Retina (tissue), 1 donor: ENCODE data around the gene ATAD3C.
A peak's percentile ranks its signal among the peaks of the same experiment; 100 is the strongest.
"Not testable (repeated sequence)": the region's sequence is repeated elsewhere in the genome, so short reads cannot be mapped to it uniquely, and the experiment has no call there.

Source experiments
- DNase-seq: peaks from one replicate; pipeline ENCODE4 v3.0.0-alpha.2; 2016

Gene ATAD3C

DNA sequence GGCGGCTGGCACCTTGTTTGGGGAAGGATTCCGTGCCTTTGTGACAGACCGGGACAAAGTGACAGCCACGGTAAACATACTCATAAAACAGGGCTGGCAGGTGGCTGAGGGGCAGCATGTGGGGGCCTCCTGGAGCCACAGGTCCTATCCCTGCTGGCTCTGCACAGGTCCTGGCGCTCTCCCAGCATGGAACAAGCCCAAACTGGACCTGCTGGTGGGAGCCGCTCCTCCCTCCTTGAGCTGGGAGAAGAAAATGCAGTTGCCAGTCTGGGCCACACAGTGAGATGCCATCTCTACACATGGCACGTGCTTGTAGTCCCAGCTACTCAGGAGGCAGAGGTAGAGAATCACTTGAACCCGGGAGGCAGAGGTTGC, 2.9 kb downstream of the ATAD3C start:
- DNase-seq = not testable (repeated sequence)

DNA sequence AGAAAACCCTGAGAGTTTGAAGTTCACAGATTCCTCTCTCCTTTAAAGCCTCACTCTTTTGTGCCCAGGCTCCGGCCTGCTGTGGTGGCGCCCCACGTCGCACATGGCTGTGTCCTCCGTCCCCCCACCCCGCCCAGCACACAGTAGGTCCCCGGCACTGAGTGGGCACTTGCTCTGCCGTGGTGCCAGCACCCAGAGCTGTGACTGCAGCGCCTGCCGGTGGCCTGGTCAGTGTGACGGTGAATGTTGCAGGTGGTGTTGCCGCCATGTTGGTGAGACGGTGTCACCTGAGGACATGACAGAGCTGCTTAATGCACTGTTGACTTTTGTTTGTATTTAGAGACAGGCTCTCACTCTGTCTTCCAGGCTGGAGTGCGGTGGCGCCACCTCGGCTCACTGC, 3.4 kb downstream of the ATAD3C start:
- no peak for DNase-seq

- not testable (repeated sequence) for DNase-seq
Measured at GRCh38 chr1:1454286-1455056, 5.0 kb downstream of the ATAD3C start.

- no peak for DNase-seq
Measured at GRCh38 chr1:1455366-1455884, 5.9 kb downstream of the ATAD3C start.

- not testable (repeated sequence) for DNase-seq
Measured at GRCh38 chr1:1455934-1456333, 6.4 kb downstream of the ATAD3C start.

DNA sequence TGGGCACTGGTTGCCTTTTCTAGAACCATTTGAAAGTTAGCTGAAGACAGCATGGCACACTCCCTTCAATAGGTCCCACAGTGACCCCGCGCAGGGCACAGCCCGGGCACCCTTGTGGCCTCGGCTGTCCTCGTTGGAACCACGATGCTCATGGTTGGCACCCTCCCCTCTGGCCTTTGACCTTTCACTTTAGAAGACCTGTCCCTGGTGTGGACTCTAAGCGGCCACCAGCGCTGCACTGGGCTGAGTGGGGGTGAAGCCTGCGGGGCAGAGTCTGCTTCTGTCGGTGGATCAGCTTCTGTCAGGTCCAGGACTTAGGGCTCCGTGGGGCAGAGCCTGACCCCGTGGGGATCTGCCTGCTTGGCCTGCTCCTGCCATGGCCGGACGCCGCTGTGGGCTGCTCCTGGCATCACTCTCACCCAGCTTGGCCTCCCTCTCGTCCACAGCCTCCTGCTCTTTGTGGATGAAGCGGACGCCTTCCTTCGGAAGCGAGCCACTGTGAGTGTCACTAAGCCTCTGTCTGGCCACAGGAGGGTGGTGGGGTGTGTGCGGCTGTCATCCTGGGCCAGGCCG, 7.3 kb downstream of the ATAD3C start:
- DNase-seq = not testable (repeated sequence)

DNA sequence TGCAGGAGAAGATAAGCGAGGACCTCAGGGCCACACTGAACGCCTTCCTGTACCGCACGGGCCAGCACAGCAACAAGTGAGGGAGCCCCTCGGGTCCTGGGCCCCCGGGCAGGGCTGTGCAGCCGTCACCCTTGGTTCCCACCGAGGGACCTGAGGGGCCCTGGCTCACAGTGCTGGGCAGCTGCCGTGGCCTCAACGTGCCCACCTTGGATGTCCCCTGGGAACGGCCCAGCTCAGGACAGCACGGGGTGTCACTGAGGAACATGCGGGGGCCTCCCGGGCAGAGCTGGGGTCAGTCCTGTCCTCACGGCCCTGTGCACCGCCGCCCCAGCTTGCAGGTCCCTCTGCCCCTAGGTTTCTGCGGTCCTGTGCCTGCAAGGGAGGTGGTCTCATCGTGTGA, 9.7 kb downstream of the ATAD3C start:
- DNase-seq = not testable (repeated sequence)

DNA sequence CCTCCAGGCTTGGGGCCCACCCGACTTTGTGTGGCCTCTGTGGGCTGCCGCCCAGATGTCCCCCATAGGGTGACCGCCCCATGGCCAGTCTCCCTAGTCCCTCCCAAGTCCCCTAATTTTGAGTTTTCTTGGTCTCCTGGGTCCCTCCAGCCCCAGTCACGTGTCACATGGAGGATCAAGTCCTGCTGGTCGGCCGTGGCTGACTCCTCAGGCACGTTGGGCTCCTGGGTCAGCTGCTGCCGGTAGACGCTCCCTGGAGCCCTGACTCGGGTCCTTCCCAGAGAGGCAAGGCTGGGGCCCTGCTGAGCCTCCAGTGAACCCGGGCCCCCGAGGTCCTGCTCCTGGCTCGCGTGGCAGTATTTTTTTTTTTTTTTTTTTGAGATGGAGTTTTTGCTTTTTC, 10.2 kb downstream of the ATAD3C start:
- DNase-seq = not testable (repeated sequence)

GRCh38 chr1:1460540-1461130, 11.1 kb downstream of the ATAD3C start:
- no peak for DNase-seq

GRCh38 chr1:1461721-1462317, 12.3 kb downstream of the ATAD3C start:
- no peak for DNase-seq

DNA sequence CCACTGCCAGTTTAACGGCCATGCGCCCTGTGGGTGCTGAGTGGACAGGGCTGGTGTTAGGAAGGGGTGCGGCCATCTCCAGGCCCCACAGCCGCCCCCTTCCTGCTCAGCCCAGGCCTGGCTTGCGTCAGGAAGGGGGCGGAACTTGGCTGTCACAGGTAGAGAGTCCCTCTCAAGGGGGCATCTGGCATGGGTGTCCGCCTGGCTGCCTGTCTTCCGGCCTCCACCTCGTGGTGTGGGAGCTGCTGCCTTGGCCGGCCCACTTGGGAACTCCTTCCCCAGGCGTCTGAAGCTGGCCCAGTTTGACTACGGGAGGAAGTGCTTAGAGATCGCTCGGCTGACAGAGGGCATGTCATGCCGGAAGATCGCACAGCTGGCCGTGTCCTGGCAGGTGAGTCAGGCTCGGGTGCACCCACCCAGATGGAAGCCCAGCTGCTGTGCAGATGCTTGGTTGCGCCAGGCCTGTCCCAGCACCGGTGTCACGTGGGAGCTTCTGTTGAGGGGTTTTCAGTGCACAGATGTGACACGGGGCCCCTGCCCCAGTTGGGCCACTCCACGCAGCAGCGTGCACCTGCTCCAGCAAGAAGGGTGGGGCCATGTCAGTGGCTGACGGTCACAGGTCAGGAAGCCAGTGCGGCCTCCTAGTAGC, 13.0 kb downstream of the ATAD3C start:
- DNase-seq = no peak

DNA sequence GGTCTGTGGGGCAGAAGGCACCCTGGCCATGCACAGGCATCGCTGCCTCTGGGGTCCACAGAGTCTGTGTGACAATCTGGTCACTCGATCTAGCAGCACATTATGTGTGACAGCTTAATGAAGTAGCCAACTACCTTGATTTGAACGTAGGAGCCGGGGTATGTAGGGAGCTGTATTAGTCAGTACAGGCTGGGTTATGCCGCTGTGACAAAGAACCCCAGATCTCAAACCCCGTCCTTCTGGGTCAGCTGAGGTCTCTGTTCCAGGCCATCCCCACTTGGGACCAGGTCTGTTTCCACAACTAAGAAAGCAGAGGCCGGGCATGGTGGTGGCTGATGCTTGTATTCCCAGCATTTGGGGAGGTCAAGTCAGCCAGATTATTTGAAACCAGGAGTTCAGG, 13.8 kb downstream of the ATAD3C start:
- no peak for DNase-seq

GRCh38 chr1:1468196-1468985, 18.9 kb downstream of the ATAD3C start:
- not testable (repeated sequence) for DNase-seq

DNA sequence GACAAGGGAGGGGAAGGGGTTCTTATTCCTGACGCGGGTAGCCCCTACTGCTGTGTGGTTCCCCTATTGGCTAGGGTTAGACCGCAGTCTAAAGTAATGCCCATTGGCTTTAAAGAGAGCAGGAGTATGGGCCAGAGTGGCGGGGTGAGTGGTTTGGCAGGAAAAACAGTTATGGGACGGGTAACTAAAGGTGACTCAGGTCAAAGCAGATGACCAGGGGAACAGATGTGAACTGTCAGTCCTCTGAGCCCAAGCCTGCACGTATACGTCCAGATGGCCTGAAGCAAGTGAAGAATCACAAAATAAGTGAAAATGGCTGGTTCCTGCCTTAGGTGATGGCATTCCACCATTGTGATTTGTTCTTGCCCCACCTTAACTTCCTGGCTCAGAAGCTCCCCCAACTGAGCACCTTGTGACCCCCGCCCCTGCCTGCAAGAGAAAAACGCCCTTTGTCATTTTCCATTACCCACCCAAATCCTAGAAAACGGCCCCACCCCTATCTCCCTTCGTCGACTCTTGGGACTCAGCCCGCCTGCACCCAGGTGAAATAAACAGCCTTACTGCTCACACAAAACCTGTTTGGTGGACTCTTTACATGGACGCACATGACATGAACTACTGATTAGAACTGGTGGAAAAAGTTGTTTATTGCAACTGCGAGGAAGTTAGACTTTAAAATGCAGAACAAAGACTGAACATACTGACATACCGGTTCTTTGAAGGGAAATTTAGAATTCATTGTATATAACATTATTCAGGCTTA, 21.3 kb downstream of the ATAD3C start:
- DNase-seq = no peak

GRCh38 chr1:1471389-1472052, 22.0 kb downstream of the ATAD3C start, which contains the start of gene ATAD3B:
TSS of gene ATAD3B (plus strand) at chr1:1471765. CDS start at chr1:1471885, 120 bp downstream.
- peak; percentile 91 for DNase-seq

- not testable (repeated sequence) for DNase-seq
Measured at GRCh38 chr1:1472053-1472876, 22.8 kb downstream of the ATAD3C start.

DNA sequence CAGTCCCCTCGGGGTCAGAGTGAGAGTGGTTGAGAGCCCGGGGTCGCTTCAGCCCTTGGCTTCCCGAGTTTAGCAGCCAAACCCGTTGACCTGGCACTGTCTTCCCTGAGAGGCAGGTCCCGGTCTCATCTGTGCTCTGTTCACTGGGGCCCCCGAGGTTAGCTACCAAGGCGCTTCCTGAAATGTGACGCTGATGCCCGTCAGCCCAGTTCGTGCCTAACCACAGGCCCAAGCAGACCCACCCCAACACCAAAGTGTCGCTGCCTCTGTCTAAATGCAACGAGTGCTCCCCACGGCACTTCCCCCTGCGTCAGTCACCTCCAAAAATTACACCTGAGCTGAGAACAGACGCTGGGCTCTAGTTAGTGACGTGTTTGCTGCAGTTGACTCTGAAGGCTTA, 26.5 kb downstream of the ATAD3C start:
- not testable (repeated sequence) for DNase-seq

DNA sequence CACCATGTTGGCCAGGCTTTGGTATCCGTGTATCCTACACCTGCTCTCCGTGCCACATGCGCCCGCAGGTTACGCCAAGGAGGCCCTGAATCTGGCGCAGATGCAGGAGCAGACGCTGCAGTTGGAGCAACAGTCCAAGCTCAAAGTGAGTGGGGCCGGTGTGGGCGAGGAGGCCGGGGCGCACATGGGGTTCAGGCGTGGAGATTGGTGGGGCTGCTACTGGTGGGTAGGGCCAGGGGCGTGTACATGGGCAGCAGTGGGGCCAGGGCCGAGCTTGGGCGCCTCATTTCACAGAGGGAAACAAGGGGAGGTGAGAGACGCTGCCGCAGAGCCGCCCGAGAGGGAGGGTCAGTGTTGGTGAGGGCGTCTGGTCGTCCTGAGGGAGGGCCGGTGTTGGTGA, 27.7 kb downstream of the ATAD3C start:
- no peak for DNase-seq

GRCh38 chr1:1479547-1480487, 30.3 kb downstream of the ATAD3C start:
- no peak for DNase-seq
